ENCODE measurements around the gene SV2B. TPM values are rescaled to one million over a fixed set of nuclear protein-coding genes. Genes with fewer than 3 reads are reported as not detected.

The SV2B gene
- total RNA-seq, 2 experiments from 2014 or later = 0.08 to 0.20 TPM

DNA sequence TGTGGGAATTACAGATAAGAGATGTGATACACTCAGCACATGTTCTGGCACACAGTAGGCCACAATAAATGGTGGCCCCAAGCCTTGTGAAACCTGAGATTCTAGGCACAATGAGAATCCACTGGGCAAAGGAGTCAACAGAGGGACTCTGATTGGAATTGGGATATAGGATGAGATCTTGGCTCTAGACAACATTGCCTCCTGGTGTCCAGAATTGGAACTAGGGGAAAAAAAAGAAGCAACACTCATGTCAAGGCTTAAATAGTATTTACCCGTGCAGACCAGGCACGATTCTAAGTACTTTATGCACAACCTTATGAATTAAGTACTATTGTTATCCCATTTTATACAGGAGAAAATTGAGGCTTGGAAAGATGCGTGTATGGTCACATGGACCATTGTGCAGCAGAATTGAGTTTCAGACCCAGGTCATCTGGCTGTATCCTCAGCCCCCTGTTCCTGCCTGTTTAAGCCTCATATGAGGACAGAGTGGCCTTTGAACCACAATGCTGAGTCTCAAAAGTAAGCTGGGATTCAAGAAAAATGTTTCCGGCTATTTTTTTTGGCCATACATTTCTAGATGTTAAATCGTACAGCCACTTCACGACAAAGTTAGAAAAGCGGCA lies 124.8 kb downstream of the SV2B start:
- no peaks in the 10 kb centered on the region for H3K4me1 Mint-ChIP-seq
- ATAC-seq (ENCODE audit: low read depth) = no peak
- no peak overlapping the region for H3K4me3 Mint-ChIP-seq
- DNase-seq = no peak
- H3K27ac Mint-ChIP-seq = no peak overlapping the region
- H3K27me3 Mint-ChIP-seq = peaks cover 15% of the 10 kb centered on the region
- no peaks in the 10 kb centered on the region for H3K9me3 Mint-ChIP-seq
- POLR2A ChIA-PET = interaction anchor here (0.5 kb wide), 1 partner anchor 352 kb away, joined by 4 read pairs; no protein-coding TSS in a partner anchor
- no peaks in the 10 kb centered on the region for H3K36me3 Mint-ChIP-seq

DNA sequence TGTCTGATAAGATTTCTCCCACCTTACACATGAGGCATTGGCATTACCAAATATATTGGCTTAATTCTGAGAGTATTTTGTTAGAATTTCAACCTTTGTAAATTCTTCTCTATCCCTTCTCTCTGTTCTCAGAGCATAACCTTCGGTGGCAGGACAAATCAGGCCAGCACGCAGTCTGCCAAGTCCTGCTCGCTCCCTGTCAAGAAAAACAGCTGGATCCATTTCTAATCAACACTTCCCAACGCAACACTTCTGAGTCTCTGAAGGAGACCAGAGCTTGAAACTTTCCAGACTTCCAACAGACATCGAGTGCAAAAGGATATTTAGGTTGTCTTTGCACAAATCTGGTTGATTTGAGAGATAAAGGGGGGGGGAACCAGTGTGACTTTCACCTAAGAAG lies 125.7 kb downstream of the SV2B start:
- no peak for ATAC-seq (ENCODE audit: low read depth)
- H3K4me1 Mint-ChIP-seq = no peaks in the 10 kb centered on the region
- H3K9me3 Mint-ChIP-seq = no peaks in the 10 kb centered on the region
- no peak overlapping the region for H3K4me3 Mint-ChIP-seq
- no peak overlapping the region for H3K27ac Mint-ChIP-seq
- no peak for DNase-seq
- peaks cover 20% of the 10 kb centered on the region for H3K27me3 Mint-ChIP-seq
- POLR2A ChIA-PET = interaction anchor here (0.5 kb wide), 1 partner anchor 351 kb away, joined by 4 read pairs; no protein-coding TSS in a partner anchor
- no peaks in the 10 kb centered on the region for H3K36me3 Mint-ChIP-seq

DNA sequence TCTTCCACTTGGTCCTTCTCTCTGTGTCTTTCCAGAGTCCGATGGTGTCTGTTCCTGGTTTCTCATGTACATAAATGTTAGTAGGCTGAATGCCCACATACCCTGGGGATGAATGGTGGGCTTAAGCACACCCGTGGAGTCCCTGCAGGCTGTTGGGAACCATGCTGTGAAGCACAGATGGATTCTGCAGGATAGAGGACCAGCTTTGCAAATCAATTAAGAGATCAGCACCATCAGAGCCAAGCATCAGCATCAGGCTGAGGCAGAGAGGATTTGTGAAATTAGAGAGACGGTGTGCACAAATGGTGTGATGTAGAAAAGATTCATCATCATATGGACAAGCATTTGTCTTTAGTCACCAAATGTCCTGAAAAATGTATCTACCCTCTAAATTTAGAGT lies 127.1 kb downstream of the SV2B start:
- Mint-ChIP-seq H3K27ac (no peak overlapping the region), H3K4me3 (no peak overlapping the region), H3K9me3 (no peaks in the 10 kb centered on the region), H3K36me3 (no peaks in the 10 kb centered on the region), H3K4me1 (no peaks in the 10 kb centered on the region), H3K27me3 (peaks cover 22% of the 10 kb centered on the region)
- ATAC-seq (ENCODE audit: low read depth) (no peak), DNase-seq (no peak)
- POLR2A ChIA-PET = no interaction called here

DNA sequence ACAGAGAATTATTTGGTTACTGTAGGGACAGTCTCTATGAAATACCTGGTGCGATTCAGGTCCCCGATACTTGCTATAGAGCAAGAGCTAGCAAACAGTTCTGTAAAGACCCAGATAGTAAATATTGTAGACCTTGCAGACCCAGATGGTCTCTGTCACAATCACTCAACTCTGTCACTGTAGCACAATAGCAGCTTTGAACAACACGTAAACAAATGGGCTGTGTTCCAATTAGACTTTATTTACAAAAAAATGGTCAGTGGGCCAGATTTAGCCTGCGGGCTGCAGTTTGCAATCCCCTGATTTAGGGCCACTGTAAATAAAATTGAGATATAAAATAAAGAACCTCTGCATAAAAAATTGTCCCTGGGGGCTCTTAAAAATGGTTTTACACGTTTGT lies 127.7 kb downstream of the SV2B start:
- POLR2A ChIA-PET = no interaction called here
- no peaks in the 10 kb centered on the region for H3K9me3 Mint-ChIP-seq
- peaks cover 26% of the 10 kb centered on the region for H3K27me3 Mint-ChIP-seq
- H3K36me3 Mint-ChIP-seq = no peaks in the 10 kb centered on the region
- no peaks in the 10 kb centered on the region for H3K4me1 Mint-ChIP-seq
- no peak overlapping the region for H3K27ac Mint-ChIP-seq
- no peak for ATAC-seq (ENCODE audit: low read depth)
- H3K4me3 Mint-ChIP-seq = no peak overlapping the region
- DNase-seq = no peak

DNA sequence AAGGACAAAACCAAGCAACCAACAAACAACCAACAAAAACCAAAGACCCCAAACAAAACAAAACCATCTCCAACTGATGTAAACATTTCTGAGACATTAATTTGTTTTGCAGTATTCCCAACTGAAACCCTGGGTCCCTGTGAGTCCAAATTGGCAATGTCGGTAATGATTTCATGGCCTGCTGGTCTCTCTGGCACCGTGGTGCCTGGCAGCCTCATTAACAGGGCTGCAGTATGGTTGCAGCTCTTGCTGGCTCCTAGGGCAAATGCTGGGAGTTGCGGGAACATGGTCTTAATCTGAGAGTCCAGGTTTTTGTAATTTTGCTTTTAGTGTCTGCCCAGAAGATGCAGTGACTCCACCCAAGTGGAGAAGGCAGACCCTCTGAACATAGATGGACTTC lies 128.3 kb downstream of the SV2B start:
- H3K4me3 Mint-ChIP-seq = no peak overlapping the region
- DNase-seq = no peak
- POLR2A ChIA-PET = no interaction called here
- H3K4me1 Mint-ChIP-seq = no peaks in the 10 kb centered on the region
- H3K9me3 Mint-ChIP-seq = no peaks in the 10 kb centered on the region
- H3K36me3 Mint-ChIP-seq = no peaks in the 10 kb centered on the region
- no peak overlapping the region for H3K27ac Mint-ChIP-seq
- H3K27me3 Mint-ChIP-seq = peaks cover 24% of the 10 kb centered on the region
- ATAC-seq (ENCODE audit: low read depth) = no peak

DNA sequence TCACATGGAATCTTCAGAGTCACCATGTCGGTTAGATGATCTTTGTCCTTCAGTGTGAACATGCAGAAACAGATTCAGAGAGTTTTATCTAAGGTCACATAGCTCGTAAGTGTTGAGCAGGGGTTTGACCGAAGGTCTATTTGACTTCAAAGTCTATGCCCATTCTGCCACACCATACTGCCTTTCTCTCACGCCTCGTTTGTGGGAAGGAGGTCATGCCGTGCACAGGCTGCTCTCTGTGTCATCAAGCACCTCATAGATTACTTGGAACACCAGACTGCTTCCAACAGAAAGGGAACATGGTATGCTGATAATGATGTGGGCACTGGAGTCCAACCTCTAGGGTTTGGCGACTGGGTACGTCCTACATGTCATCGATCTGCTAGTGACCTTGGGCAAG lies 128.8 kb downstream of the SV2B start:
- POLR2A ChIA-PET = no interaction called here
- no peak overlapping the region for H3K4me3 Mint-ChIP-seq
- ATAC-seq (ENCODE audit: low read depth) = no peak
- no peaks in the 10 kb centered on the region for H3K9me3 Mint-ChIP-seq
- peaks cover 23% of the 10 kb centered on the region for H3K27me3 Mint-ChIP-seq
- H3K36me3 Mint-ChIP-seq = no peaks in the 10 kb centered on the region
- no peak for DNase-seq
- no peak overlapping the region for H3K27ac Mint-ChIP-seq
- H3K4me1 Mint-ChIP-seq = no peaks in the 10 kb centered on the region

DNA sequence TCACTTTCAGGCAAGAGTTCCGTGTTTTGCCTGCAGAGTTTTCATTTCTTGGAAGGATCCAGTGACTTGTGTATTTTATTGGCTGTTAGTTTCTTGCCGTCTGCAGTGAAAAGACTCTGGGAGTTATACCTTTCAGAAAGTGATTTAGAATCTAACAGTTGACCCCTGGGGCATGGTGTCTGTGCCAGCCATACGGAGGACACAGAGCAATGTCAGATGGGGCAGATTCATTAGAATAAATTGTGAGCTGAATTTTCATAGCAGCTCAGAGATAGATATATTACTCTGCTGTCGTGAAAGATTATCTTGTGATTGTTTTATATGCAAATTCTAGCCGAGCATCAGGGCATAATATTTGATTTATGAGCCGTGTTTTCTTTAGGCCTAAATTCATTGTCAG lies 131.6 kb downstream of the SV2B start:
- Mint-ChIP-seq H3K36me3 (no peaks in the 10 kb centered on the region), H3K4me3 (no peak overlapping the region), H3K9me3 (no peaks in the 10 kb centered on the region), H3K4me1 (no peaks in the 10 kb centered on the region), H3K27ac (no peak overlapping the region), H3K27me3 (peaks cover 34% of the 10 kb centered on the region)
- POLR2A ChIA-PET = no interaction called here
- ATAC-seq (ENCODE audit: low read depth) = no peak
- DNase-seq = no peak

DNA sequence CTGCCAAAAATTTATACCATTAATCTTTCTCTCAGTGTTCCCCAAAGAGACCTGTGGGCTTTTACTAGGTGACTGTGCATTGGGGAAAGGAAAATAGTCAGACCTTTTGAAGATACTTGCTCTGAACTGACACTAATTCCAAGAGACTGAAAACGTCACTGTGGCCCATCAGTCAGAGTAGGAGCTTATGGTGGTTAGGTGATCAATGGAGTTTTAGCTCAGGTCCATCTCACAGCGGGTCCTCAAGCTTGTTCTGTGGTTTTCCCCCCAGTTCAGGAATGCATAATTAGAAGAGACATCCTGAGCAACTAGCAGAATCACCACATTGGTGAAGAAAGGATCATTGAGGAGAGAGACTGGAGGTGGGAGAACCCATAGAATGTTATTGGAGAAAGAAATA lies 134.7 kb downstream of the SV2B start:
- no peaks in the 10 kb centered on the region for H3K4me1 Mint-ChIP-seq
- ATAC-seq (ENCODE audit: low read depth) (no peak), DNase-seq (no peak)
- H3K36me3 Mint-ChIP-seq = no peaks in the 10 kb centered on the region
- POLR2A ChIA-PET = no interaction called here
- no peaks in the 10 kb centered on the region for H3K9me3 Mint-ChIP-seq
- no peak overlapping the region for H3K27ac Mint-ChIP-seq
- H3K27me3 Mint-ChIP-seq = peaks cover 39% of the 10 kb centered on the region
- no peak overlapping the region for H3K4me3 Mint-ChIP-seq

DNA sequence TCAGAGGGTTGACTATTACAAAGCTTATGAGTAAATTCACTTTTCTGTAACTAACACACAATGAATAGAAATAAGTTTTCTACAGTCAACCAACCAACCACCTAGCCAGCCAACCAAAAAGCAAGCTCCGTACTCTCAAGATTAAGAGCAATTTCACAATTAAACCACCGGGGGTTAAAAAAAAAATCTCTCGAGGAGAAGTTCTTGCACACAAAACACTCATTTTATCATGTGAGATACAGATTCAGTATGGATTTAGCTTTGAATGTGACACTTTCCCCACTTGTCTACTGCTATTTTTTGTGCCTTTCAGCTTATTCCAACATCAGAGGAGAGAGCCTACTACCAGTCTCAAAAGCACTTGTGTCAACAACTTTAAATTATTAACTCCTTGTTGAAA lies 135.3 kb downstream of the SV2B start:
- POLR2A ChIA-PET = no interaction called here
- H3K27me3 Mint-ChIP-seq = peaks cover 38% of the 10 kb centered on the region

DNA sequence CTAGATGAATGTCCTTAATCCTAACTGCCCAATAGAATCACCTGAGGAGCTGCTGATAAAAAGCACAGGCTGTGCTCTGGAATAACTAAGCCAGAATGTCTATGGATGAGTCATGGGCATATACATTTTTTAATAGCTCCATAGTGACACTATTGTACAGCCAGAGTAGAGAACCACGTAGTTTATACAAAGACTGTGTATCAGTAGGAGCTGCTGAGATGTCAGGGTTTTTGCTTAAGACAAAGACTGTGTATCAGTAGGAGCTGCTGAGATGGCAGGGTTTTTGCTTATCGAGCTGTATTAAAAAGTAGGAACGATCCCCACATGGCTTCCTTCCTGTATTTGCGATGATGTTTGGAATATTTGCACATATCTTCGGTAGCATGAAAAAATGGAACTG lies 137.4 kb downstream of the SV2B start:
- ATAC-seq (ENCODE audit: low read depth) (no peak), DNase-seq (no peak)
- no peak overlapping the region for H3K4me3 Mint-ChIP-seq
- H3K9me3 Mint-ChIP-seq = no peaks in the 10 kb centered on the region
- no peaks in the 10 kb centered on the region for H3K36me3 Mint-ChIP-seq
- peaks cover 26% of the 10 kb centered on the region for H3K27me3 Mint-ChIP-seq
- no peaks in the 10 kb centered on the region for H3K4me1 Mint-ChIP-seq
- POLR2A ChIA-PET = no interaction called here
- H3K27ac Mint-ChIP-seq = no peak overlapping the region

More for the DNA sequence above, 135.3 kb downstream of the SV2B start:
- H3K27ac Mint-ChIP-seq = no peak overlapping the region
- no peak for DNase-seq
- H3K4me1 Mint-ChIP-seq = no peaks in the 10 kb centered on the region
- H3K4me3 Mint-ChIP-seq = no peak overlapping the region
- no peaks in the 10 kb centered on the region for H3K36me3 Mint-ChIP-seq
- no peaks in the 10 kb centered on the region for H3K9me3 Mint-ChIP-seq
- no peak for ATAC-seq (ENCODE audit: low read depth)

DNA sequence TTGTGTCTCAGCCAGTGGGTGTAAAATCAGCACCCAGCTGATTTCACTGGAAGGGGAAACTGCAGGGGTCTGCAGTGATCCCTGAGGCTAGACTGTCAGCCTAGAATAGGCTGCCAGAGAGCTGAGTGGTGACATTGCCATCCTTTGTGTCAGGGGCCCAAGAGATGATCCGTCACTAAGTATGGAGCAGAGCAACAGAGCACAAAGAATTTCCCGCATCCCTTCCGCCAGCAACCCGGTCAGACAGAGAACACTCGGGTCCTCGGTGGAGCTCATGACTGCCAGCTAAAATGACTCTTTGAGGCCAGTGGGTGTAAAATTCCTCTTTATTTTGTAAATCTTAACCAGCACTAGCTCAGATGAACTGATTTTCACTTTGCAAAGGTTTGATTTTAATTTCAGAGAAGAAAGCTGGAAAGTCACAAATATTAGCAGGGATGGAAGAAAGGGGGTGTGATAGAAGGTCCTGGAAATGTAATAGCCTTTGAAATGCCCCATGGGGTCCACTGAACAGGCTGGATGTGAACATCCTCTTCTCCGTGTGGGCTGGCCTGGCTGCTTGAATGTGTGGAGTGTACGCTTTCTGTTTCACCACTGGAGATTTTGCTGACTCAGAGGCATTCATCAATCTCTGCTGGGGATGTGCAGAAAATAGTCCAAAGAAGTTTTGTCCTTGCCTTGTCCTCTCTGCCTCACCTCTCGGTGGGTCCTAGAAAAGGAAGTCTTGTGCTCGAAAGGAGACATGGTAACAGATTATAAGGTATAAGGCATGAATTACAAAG lies 138.8 kb downstream of the SV2B start:
- ATAC-seq (ENCODE audit: low read depth) (no peak), DNase-seq (no peak)
- POLR2A ChIA-PET = no interaction called here
- no peaks in the 10 kb centered on the region for H3K36me3 Mint-ChIP-seq
- no peaks in the 10 kb centered on the region for H3K4me1 Mint-ChIP-seq
- H3K27ac Mint-ChIP-seq = no peak overlapping the region
- H3K27me3 Mint-ChIP-seq = peaks cover 29% of the 10 kb centered on the region
- H3K9me3 Mint-ChIP-seq = no peaks in the 10 kb centered on the region
- no peak overlapping the region for H3K4me3 Mint-ChIP-seq

DNA sequence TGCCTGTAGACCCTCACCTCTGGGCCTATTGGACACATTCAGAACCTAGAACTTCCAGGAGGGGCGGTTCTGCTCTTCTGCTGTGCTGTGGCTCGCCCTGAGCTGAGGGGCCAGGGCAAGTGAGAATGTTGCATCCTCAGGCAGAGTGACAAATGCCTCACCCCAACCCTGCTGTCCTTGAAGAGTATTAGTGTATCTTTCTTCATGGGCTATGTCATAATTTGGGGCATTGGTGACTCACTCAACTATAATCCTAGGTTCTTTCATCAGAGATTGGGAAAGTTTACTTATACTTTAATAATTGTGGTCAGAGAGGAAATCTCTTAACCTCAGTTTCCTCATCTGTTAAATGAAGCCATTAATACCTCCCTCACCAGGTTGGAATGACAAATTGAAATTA lies 143.8 kb downstream of the SV2B start:
- peaks cover 22% of the 10 kb centered on the region for H3K27me3 Mint-ChIP-seq
- H3K27ac Mint-ChIP-seq = no peak overlapping the region
- ATAC-seq (ENCODE audit: low read depth) (no peak), DNase-seq (no peak)
- H3K4me1 Mint-ChIP-seq = no peaks in the 10 kb centered on the region
- no peak overlapping the region for H3K4me3 Mint-ChIP-seq
- H3K9me3 Mint-ChIP-seq = no peaks in the 10 kb centered on the region
- POLR2A ChIA-PET = no interaction called here
- H3K36me3 Mint-ChIP-seq = no peaks in the 10 kb centered on the region

DNA sequence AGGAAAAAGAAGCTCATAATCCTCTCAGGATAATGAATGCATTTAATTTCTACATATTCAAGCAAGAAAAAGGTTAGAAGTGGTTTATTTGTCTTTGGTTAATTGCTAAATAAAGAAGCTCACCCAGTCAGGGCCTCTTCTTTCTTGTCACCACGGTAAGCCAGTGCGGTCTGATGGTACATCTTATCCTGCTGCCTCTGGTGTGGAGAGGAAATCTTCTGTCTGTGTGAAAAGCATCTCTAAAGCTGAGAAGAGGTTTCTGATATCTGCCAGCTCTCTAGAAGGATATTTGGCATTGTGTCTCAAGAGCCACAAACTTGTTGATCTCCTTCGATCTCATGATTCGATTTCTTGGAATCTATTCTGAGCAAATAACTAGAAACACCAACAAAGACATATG lies 144.9 kb downstream of the SV2B start:
- Mint-ChIP-seq H3K36me3 (no peaks in the 10 kb centered on the region), H3K9me3 (no peaks in the 10 kb centered on the region), H3K27me3 (peaks cover 25% of the 10 kb centered on the region), H3K4me1 (no peaks in the 10 kb centered on the region), H3K27ac (no peak overlapping the region), H3K4me3 (no peak overlapping the region)
- POLR2A ChIA-PET = no interaction called here
- DNase-seq = no peak
- ATAC-seq (ENCODE audit: low read depth) = no peak

DNA sequence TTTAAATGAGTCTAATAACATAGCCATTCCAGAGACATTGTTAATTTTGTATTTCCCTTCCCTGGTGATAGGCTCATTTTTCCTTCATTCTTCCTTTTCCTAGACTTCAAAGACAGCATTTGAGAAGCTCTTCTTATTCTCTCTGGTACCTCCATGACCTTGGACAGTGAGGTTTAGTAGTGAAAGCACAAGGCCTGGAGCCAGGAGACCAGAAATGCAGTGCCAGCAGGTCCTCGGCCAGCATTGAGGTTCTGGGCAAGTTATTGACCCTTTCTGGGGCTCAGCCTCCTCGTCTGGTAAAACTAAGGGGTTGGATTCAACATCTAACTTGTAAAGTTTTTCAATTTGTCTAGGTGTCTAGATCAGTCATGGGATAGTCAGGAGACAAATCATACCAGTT lies 146.9 kb downstream of the SV2B start:
- POLR2A ChIA-PET = interaction anchor here (0.6 kb wide), 1 partner anchor 1474 kb away, joined by 3 read pairs; no protein-coding TSS in a partner anchor
- DNase-seq (no peak), ATAC-seq (ENCODE audit: low read depth) (no peak)
- peaks cover 31% of the 10 kb centered on the region for H3K27me3 Mint-ChIP-seq
- H3K4me1 Mint-ChIP-seq = no peaks in the 10 kb centered on the region
- no peaks in the 10 kb centered on the region for H3K36me3 Mint-ChIP-seq
- no peak overlapping the region for H3K27ac Mint-ChIP-seq
- H3K9me3 Mint-ChIP-seq = no peaks in the 10 kb centered on the region
- no peak overlapping the region for H3K4me3 Mint-ChIP-seq
